Astrocyte of the spinal cord (primary cell): ENCODE measurements around the gene RHOT2.

Experiments used
- DNase-seq: peaks from one replicate; pipeline ENCODE4 v3.0.0; 2011; ENCODE audit warnings: low read depth, low spot score
- H3K4me3 ChIP-seq: 2 replicates; pipeline ENCODE4 v1.5.1; 2011; ENCODE audit warnings: low read depth, mild to moderate bottlenecking, low read length, moderate library complexity
- CTCF ChIP-seq: IDR thresholded peaks from 2 replicates; pipeline ENCODE4 v1.5.1; 2012; ENCODE audit warnings: low read depth, mild to moderate bottlenecking, low read length, inconsistent platforms
- in situ Hi-C: cut with HindIII; loops from 2 replicates; pipeline ENCODE4 v1.10.0; 2017; ENCODE audit warnings: low sequenced_read_pairs

RHOT2 gene

DNA sequence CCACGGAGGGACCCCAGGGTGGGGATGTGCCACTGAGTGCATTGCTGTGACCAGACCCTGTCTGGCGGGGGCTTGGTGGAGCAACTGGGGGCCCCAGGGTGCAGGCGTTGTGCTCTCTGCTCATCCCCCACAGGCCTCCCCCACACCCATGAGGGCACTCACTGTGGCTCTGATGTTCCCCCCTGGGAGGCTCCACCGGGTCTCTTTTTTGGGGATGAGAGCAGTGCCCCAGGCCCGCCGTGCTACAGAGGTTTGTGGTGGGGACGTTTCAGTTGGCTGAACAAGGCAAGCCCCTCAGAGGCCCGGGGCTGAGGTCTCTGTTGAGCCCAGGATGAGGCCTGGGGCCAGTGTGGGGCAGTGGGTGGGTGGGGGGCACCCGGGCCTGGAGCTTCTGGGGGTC lies 55.8 kb downstream of the RHOT2 start:
- H3K4me3 ChIP-seq = no peak overlapping the region
- DNase-seq = no peak
- in situ Hi-C loops = no loop called here
- TF ChIP-seq CTCF = no peak
